ENCODE data around the gene FGF5.

The FGF5 gene

GRCh38 chr4:80321776-80322175 is 55.3 kb downstream of the FGF5 start:
- Mint-ChIP-seq H3K36me3 (ENCODE audit: low read depth) (no peaks in the 10 kb centered on the region), H3K4me3 (no peak overlapping the region), H3K4me1 (ENCODE audit: low read depth) (peaks cover 3% of the 10 kb centered on the region), H3K27me3 (ENCODE audit: low read depth) (peaks cover 19% of the 10 kb centered on the region), H3K27ac (no peak overlapping the region), H3K9me3 (no peaks in the 10 kb centered on the region)

GRCh38 chr4:80322716-80323115 is 56.3 kb downstream of the FGF5 start:
- Mint-ChIP-seq H3K27me3 (ENCODE audit: low read depth) (peaks cover 18% of the 10 kb centered on the region), H3K9me3 (no peaks in the 10 kb centered on the region), H3K27ac (no peak overlapping the region), H3K4me1 (ENCODE audit: low read depth) (peaks cover 3% of the 10 kb centered on the region), H3K4me3 (no peak overlapping the region), H3K36me3 (ENCODE audit: low read depth) (no peaks in the 10 kb centered on the region)

- Mint-ChIP-seq H3K27ac (no peak overlapping the region), H3K9me3 (no peaks in the 10 kb centered on the region), H3K4me3 (no peak overlapping the region), H3K4me1 (ENCODE audit: low read depth) (peaks cover 3% of the 10 kb centered on the region), H3K36me3 (ENCODE audit: low read depth) (no peaks in the 10 kb centered on the region), H3K27me3 (ENCODE audit: low read depth) (peaks cover 11% of the 10 kb centered on the region)
Measured at GRCh38 chr4:80324171-80324570, 57.7 kb downstream of the FGF5 start.

DNA sequence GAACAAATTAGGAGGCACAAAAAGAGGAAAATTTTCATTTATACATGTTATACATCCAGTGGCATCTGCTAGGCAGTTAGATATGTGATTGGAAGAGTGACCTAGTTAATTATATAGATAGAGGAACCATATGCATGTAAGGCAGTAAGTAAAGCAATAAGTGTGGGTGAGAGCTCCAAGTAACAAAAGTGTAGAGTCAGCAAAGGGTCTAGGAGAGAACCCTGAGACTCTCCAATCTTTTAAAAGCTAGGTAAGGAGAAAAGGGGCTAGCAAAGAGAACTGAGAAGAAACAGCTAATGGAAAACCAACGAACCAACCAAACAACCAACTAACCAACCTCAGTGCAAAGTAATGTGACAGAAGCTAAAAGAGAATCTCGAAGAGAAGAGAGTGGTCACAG is 65.2 kb downstream of the FGF5 start:
- Mint-ChIP-seq H3K4me3 (no peak overlapping the region), H3K9me3 (no peaks in the 10 kb centered on the region), H3K4me1 (ENCODE audit: low read depth) (peaks cover 4% of the 10 kb centered on the region), H3K27me3 (ENCODE audit: low read depth) (peaks cover 24% of the 10 kb centered on the region), H3K36me3 (ENCODE audit: low read depth) (no peaks in the 10 kb centered on the region), H3K27ac (no peak overlapping the region)

DNA sequence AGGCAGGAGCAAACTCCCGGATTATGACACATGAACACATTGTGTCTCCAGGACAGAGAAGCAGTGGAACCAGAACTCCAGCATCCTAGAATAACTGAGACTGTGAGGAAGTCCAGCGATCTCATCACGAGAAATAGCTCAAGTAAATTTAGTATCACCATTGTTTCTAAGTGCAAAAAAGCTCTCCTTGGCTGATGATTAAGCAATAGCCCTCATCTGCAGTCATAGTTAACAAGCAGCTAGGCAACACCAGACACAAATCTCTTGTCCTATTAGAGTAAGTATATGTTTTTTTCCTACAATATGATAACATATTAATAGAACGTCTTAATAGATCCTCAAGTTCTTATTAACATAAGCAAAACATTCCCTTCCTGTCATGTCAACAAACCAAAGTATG is 66.7 kb downstream of the FGF5 start:
- Mint-ChIP-seq H3K4me3 (no peak overlapping the region), H3K27ac (no peak overlapping the region), H3K4me1 (ENCODE audit: low read depth) (peaks cover 4% of the 10 kb centered on the region), H3K36me3 (ENCODE audit: low read depth) (no peaks in the 10 kb centered on the region), H3K27me3 (ENCODE audit: low read depth) (peaks cover 28% of the 10 kb centered on the region), H3K9me3 (no peaks in the 10 kb centered on the region)

- Mint-ChIP-seq H3K4me1 (ENCODE audit: low read depth) (peaks cover 4% of the 10 kb centered on the region), H3K9me3 (no peaks in the 10 kb centered on the region), H3K4me3 (no peak overlapping the region), H3K27ac (no peak overlapping the region), H3K27me3 (ENCODE audit: low read depth) (peaks cover 25% of the 10 kb centered on the region), H3K36me3 (ENCODE audit: low read depth) (no peaks in the 10 kb centered on the region)
Measured at GRCh38 chr4:80334568-80334967, 68.1 kb downstream of the FGF5 start.

DNA sequence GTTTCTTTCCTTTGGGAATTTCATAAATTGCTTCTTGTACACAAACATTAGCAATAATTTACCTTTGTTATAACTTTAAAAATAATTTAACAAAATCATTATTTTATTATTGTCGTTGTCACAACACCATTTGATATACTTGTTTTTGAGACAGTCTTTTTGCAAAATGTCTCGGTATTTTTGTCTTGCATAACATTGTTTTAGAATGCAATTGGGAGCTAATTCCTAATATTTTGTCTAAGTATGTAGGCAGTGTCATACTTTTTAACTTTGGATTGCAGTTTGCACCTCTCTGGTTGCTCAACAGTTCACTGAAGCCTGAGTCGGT is 68.7 kb downstream of the FGF5 start:
- H3K4me3 Mint-ChIP-seq = peak overlapping the region; percentile 78

DNA sequence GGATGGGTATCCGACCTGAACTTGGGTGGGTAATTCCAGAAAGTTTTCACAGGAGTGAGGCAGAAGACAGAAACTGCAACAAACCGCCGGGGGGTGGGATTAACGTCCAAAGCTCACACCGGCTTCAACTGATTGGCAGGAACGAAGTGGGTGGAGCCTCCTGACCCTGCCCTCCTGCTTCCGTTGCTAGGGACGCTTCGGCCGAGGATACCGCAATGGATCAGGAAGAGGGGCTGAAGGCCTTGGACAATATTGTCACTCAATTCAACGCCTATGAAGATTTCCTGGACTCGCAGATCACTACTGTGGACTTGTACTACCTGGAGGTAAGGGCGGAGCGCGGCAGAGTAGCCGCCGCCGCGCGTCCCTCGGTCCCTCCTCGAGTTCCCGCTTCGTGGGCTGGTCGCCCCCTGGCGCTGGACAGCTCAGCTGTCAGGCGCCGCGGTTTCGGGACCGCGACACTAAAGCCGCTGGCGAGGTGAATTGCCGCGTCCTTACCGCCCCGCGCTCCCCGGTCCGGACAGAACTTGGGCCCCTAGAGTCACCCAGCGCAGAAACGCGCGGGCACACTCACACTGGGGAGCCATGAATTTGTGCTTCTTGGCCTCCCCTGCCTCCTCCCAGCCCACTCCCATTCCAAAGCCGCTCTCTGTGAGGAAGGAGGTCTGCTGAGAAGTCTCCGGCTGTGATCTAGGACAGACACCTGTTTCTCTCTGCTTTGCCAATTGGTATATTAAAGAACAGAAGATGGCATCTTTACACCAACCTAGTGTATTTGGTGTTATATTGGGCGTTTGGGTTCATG is 69.3 kb downstream of the FGF5 start, which contains the start of gene CFAP299:
CFAP299 (plus strand) TSS at position 177 of the 805 bp plus-strand sequence.
- Mint-ChIP-seq H3K9me3 (no peaks in the 10 kb centered on the region), H3K27ac (no peak within 1 kb of the TSS), H3K4me1 (ENCODE audit: low read depth) (peaks cover 4% of the 10 kb centered on the region), H3K27me3 (ENCODE audit: low read depth) (peaks cover 25% of the 10 kb centered on the region), H3K4me3 (peak within 1 kb of the TSS; percentile 78), H3K36me3 (ENCODE audit: low read depth) (no peaks in the 10 kb centered on the region)

More for the DNA sequence above, 68.7 kb downstream of the FGF5 start:
- Mint-ChIP-seq H3K4me1 (ENCODE audit: low read depth) (peaks cover 4% of the 10 kb centered on the region), H3K27ac (no peak overlapping the region), H3K27me3 (ENCODE audit: low read depth) (peaks cover 25% of the 10 kb centered on the region), H3K36me3 (ENCODE audit: low read depth) (no peaks in the 10 kb centered on the region), H3K9me3 (no peaks in the 10 kb centered on the region)

GRCh38 chr4:80336582-80336981 is 70.1 kb downstream of the FGF5 start:
- peaks cover 25% of the 10 kb centered on the region for H3K27me3 Mint-ChIP-seq (ENCODE audit: low read depth)
- peaks cover under 1% of the 10 kb centered on the region for H3K9me3 Mint-ChIP-seq
- no peak overlapping the region for H3K27ac Mint-ChIP-seq
- peak overlapping the region; percentile 78 for H3K4me3 Mint-ChIP-seq
- H3K4me1 Mint-ChIP-seq (ENCODE audit: low read depth) = peaks cover 4% of the 10 kb centered on the region
- no peaks in the 10 kb centered on the region for H3K36me3 Mint-ChIP-seq (ENCODE audit: low read depth)

GRCh38 chr4:80340036-80340435 is 73.6 kb downstream of the FGF5 start:
- H3K4me1 Mint-ChIP-seq (ENCODE audit: low read depth) = peaks cover 4% of the 10 kb centered on the region
- H3K4me3 Mint-ChIP-seq = no peak overlapping the region
- peaks cover 19% of the 10 kb centered on the region for H3K27me3 Mint-ChIP-seq (ENCODE audit: low read depth)
- no peak overlapping the region for H3K27ac Mint-ChIP-seq
- H3K36me3 Mint-ChIP-seq (ENCODE audit: low read depth) = no peaks in the 10 kb centered on the region
- peaks cover 17% of the 10 kb centered on the region for H3K9me3 Mint-ChIP-seq
